ENCODE data around the gene TRMT1. TPM values are rescaled to one million over a fixed set of nuclear protein-coding genes. Genes with fewer than 3 reads are reported as not detected.

TRMT1 gene
- polyA plus RNA-seq, 3 donors, result 14.5 to 94.7 (median 14.5) TPM

GRCh38 chr19:13146763-13147563 lies 30.4 kb upstream of the TRMT1 start:
- H3K4me3 Mint-ChIP-seq, result peak overlapping the region; percentile 46 to 98
- H3K27me3 ChIP-seq (ENCODE audit: control insufficient read depth in 2 of 2, insufficient read depth in 2 of 2, low read length in 2 of 2), result no peaks in the 10 kb centered on the region
- DNase-seq, result peak; percentile 83 to 91 (median 90)
- H2AFZ ChIP-seq (ENCODE audit: insufficient read depth, low read depth, low read length, poor library complexity, severe bottlenecking), result no peak overlapping the region
- 76% methylated on average over 6 of the region's 16 CpGs for WGBS (ENCODE audit: insufficient coverage)
- peak overlapping the region; percentile 96 to 99 (median 99) for H3K27ac Mint-ChIP-seq
- H3K79me2 ChIP-seq (ENCODE audit: insufficient read depth, low read length), result peaks cover 69% of the 10 kb centered on the region
- H4K20me1 ChIP-seq (ENCODE audit: insufficient read depth, low read length), result peaks cover 33% of the 10 kb centered on the region
- H3K4me3 ChIP-seq (replicated peaks in 1 of 3; ENCODE audit: low read depth in 2 of 3, low read length in 3 of 3), result peak overlapping the region in 1 of 3 experiments; percentile 42
- peaks cover 34 to 57% of the 10 kb centered on the region in 2 donors for H3K4me1 ChIP-seq (ENCODE audit: control insufficient read depth in 1 of 2, insufficient read depth in 2 of 2, low read length in 2 of 2)
- intact Hi-C loops (cut with micrococcal nuclease), result no loop called here
- peak overlapping the region; percentile 75 to 77 for H3K27ac ChIP-seq (ENCODE audit: low read depth in 1 of 2, low read length in 2 of 2)
- H3K36me3 Mint-ChIP-seq, result peaks cover 20 to 44% of the 10 kb centered on the region in 2 donors
- H3K4me2 ChIP-seq (replicated peaks; ENCODE audit: extremely low read depth, low read length, poor library complexity, severe bottlenecking), result peak overlapping the region; percentile 50
- peaks cover 39% of the 10 kb centered on the region for H3K4me1 Mint-ChIP-seq
- H3K36me3 ChIP-seq (replicated peaks in 1 of 2; ENCODE audit: control insufficient read depth in 1 of 2, insufficient read depth in 2 of 2, low read length in 2 of 2), result peaks cover 19 to 32% of the 10 kb centered on the region in 2 donors
- H3K27me3 Mint-ChIP-seq (ENCODE audit: low read depth in 3 of 3), result peaks cover 0 to 4% (median 3%) of the 10 kb centered on the region in 3 donors
- H3K9me3 ChIP-seq (replicated peaks in 1 of 2; ENCODE audit: control insufficient read depth in 1 of 2, insufficient read depth in 1 of 2, low read length in 2 of 2), result no peaks in the 10 kb centered on the region
- no peak for TF ChIP-seq CTCF (IDR thresholded peaks at IDR 0.05)
- peaks cover 0 to 8% (median 4%) of the 10 kb centered on the region in 7 donors for H3K9me3 Mint-ChIP-seq
- peak overlapping the region; percentile 21 for H3K9ac ChIP-seq (ENCODE audit: insufficient read depth, low read length, poor library complexity, severe bottlenecking)

- no peak for TF ChIP-seq CTCF (IDR thresholded peaks at IDR 0.05)
- H3K36me3 ChIP-seq (replicated peaks in 1 of 2; ENCODE audit: control insufficient read depth in 1 of 2, insufficient read depth in 2 of 2, low read length in 2 of 2), result peaks cover 56 to 72% of the 10 kb centered on the region in 2 donors
Measured at GRCh38 chr19:13139633-13140311, 23.2 kb upstream of the TRMT1 start.

More at GRCh38 chr19:13139633-13140311, 23.2 kb upstream of the TRMT1 start:
- Histone ChIP-seq H3K9ac (ENCODE audit: insufficient read depth, low read length, poor library complexity, severe bottlenecking) (no peak overlapping the region), H3K79me2 (ENCODE audit: insufficient read depth, low read length) (peaks cover 23% of the 10 kb centered on the region), H2AFZ (ENCODE audit: insufficient read depth, low read depth, low read length, poor library complexity, severe bottlenecking) (no peak overlapping the region), H3K4me3 (replicated peaks in 1 of 3; ENCODE audit: low read depth in 2 of 3, low read length in 3 of 3) (no peak overlapping the region), H3K4me2 (replicated peaks; ENCODE audit: extremely low read depth, low read length, poor library complexity, severe bottlenecking) (no peak overlapping the region), H3K9me3 (replicated peaks in 1 of 2; ENCODE audit: control insufficient read depth in 1 of 2, insufficient read depth in 1 of 2, low read length in 2 of 2) (no peaks in the 10 kb centered on the region), H3K4me1 (ENCODE audit: control insufficient read depth in 1 of 2, insufficient read depth in 2 of 2, low read length in 2 of 2) (peaks cover 8 to 19% of the 10 kb centered on the region in 2 donors), H3K27me3 (ENCODE audit: control insufficient read depth in 2 of 2, insufficient read depth in 2 of 2, low read length in 2 of 2) (no peaks in the 10 kb centered on the region), H4K20me1 (ENCODE audit: insufficient read depth, low read length) (peaks cover 47% of the 10 kb centered on the region), H3K27ac (ENCODE audit: low read depth in 1 of 2, low read length in 2 of 2) (no peak overlapping the region)
- WGBS (ENCODE audit: insufficient coverage), result 100% methylated on average over 4 of the region's 11 CpGs
- peak overlapping the region in 6 of 7 donors; percentile 25 to 64 (median 40) for H3K27ac Mint-ChIP-seq
- peaks cover 17% of the 10 kb centered on the region for H3K4me1 Mint-ChIP-seq
- H3K36me3 Mint-ChIP-seq, result peaks cover 48 to 81% of the 10 kb centered on the region in 2 donors
- DNase-seq, result no peak
- no peak overlapping the region for H3K4me3 Mint-ChIP-seq
- peaks cover 0 to 2% (median 0%) of the 10 kb centered on the region in 7 donors for H3K9me3 Mint-ChIP-seq
- no peaks in the 10 kb centered on the region for H3K27me3 Mint-ChIP-seq (ENCODE audit: low read depth in 3 of 3)
- intact Hi-C loops (cut with micrococcal nuclease), result no loop called here

Measured in CD14-positive monocyte (primary cell).